Cerebellar cortex (tissue), 1 donor: ENCODE results near the gene PDCD1LG2.
A peak's percentile ranks its signal among the peaks of the same experiment; 100 is the strongest.

Experiments
- DNase-seq: peaks from one replicate; pipeline ENCODE4 v3.0.0-alpha.2; 2015; ENCODE audit warnings: low spot score

PDCD1LG2 gene

GRCh38 chr9:5611321-5612184 lies 101.2 kb downstream of the PDCD1LG2 start:
- DNase-seq: peak; percentile 33

- no peak for DNase-seq
Observed at GRCh38 chr9:5612185-5612530, 101.8 kb downstream of the PDCD1LG2 start.

DNA sequence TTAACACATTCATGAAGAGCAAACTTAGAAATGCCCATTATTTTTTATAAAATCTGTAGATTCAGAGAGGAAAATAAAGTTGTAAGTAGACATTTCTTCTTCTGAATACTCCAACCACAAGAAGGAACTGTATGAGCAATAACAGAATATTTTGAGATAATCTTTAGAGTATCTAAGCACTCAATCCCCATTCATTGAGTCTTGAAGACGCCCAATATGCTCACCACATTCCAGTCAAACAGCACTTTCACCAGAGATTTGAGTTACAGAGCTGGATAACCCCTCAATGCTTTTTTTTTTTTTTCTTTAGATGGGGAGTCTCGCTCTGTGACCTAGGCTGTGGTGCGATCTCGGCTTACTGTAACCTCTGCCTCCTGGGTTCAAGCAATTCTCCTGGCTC lies 103.9 kb downstream of the PDCD1LG2 start:
- no peak for DNase-seq

DNA sequence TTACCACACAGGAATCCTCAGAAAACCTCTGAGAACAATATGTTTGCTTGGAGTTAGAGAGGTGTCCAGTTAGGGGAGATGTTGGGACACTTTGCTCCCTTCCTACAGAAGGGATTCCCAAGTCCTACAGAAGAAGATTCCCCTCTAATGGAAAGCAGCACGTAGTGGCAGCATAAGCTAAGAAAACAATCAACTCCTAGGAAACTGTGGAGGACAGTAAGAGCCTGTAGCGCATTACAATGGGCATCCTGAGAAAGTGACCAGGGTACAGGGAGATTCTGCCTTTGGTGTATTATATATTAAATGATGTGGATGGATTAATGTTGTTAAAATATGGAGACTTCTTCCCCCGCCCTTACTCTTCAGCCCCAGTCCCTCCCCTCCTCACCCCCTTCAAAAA lies 104.7 kb downstream of the PDCD1LG2 start:
- no peak for DNase-seq

- DNase-seq: no peak
Observed at GRCh38 chr9:5617749-5618148, 107.4 kb downstream of the PDCD1LG2 start.

GRCh38 chr9:5620494-5620893 lies 110.2 kb downstream of the PDCD1LG2 start:
- DNase-seq: no peak
